Measurements from ENCODE around the gene DIRAS1. TPM values are rescaled to one million over a fixed set of nuclear protein-coding genes. Genes with fewer than 3 reads are reported as not detected.

The DIRAS1 gene
- total RNA-seq = 23.8 TPM

DNA sequence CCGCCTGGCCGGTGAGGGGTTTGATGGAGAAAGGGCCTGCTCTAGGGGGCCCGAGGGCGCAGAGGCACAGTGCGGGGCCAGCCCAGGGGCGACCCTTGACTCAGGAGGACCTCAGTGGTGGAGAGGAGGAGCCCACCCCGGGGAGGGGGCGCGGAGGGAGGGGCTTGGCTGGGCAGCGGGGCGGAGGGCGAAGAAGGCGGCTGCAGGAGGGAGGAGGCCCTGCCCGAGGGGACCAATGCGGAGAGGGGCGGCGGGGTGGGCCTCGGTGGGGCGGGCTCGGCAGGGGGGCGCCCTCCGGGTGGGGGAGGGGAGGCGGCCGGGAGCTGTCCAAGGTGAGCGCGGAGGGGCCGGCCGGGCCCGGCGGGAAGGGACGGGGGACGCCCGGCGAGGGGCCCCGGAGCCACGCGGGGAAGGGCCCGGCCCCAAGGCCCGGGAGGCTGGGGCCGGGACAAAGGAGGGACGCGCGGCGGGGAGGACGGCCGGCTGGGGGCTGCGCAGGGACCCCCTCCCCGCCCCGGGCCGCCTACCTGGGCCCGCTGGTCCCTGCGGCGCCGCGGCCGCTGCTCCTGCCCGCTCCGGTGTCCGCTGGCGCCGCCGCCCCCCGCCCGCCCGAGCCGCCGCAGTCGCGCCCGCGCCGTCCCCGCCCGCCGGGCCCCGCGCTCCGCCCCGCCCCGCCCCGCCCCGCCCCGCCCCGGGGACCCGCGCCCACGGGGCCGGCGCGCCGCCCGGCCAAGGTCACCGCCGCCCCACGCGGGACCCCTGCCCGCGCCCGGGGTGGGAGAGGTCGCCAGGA is at the start of gene DIRAS1:
Gene DIRAS1, minus strand, starts transcription at position 596 of the 793 bp plus-strand sequence. CDS start 3,566 bp downstream, outside the sequence.

DNA sequence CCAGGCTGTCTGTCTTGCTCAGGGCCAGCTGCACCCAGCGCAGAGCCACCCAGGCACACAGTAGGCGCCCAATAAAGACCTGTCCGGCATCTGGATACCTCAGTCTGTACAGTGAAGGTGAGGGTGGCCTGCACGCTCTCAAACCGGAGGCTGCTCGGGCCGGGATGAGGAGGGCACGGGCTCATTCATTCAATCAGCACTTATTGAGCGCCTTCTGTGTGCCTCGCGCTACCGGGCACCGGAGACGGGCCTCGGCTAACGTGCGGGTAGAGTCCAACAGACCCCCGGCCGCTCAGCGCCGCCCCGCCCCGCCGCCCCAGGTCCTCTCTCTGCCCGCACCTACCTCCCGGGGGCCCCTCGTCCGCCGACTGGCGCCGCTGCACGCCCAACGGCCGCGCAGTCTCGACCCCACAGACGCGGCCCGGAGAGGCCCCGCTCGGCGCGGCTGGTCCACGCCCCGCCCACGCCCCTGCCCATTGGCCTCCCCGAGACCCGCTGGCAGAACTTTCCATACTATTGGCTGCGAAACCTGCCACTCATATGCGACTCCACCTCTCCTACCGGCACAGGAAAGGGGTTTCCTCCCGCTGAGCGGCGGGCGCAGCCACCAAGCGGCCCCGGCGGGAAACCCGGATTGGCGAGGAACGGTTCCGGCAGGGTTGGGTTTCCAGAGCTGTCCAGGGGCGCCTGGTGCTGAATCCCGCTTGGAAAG is 18.6 kb upstream of the DIRAS1 start, which contains the start of gene SLC39A3:
Gene SLC39A3, minus strand, starts transcription at position 416 of the 712 bp plus-strand sequence. CDS start 2,760 bp downstream, outside the sequence.

DNA sequence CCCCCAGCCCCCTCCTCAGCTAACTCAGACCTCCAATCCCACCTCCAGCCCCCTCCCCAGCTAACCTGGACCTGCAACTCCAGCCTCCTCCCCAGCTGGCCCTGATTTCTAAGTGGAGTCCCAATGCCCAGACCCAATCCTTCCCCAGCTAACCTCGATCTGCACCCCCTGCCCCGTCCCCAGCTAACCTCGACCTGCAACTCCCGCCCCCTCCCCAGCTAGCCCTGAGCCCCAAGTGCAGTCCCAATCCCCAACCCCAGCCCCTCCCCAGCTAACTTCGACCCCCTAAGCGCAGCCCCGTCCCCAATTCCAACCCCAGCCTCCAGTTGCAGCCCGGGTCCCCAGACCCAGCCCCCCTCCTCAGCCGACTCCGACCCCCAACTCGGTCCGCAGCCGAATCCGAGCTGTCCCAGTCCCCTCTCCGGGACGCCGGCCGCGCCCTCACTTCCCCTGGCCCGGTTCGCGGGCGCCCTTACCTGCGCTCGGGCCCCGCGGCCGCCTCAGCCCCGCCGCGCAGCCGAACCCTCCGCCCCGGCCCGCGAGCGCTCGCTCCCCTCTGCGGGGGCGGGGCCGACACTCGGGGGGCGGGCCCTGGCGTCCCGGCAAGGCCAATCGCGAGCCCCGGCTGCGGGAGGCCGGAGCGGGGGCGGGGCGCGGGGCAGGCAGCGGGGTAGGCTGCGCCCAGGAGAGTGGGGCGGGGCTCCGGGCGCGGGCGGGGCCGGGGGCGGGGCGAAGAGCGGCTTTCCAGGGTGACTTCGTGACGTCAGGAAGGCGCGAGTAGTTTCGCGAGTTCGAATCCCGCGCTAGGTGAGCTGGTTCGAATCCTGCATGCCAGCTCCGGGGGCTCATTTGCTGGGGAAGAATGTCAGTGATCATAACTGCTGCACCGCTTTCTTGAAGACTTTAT is 18.7 kb downstream of the DIRAS1 start, which contains the start of gene GNG7:
Gene GNG7, minus strand, starts transcription at position 525 of the 907 bp plus-strand sequence. CDS start 182,006 bp downstream, outside the sequence.

Other genes starting within 250 kb of the DIRAS1 start
- 2.8 TPM for gene GADD45B, start 245.2 kb downstream of the DIRAS1 start, total RNA-seq
- 5.6 TPM for gene GNG7, start 18.7 kb downstream of the DIRAS1 start, total RNA-seq
- gene SLC39A3, start 18.6 kb upstream of the DIRAS1 start, total RNA-seq = 22.5 TPM
- gene SGTA, start 61.9 kb upstream of the DIRAS1 start, total RNA-seq = 40.4 TPM
- gene THOP1, start 64.1 kb upstream of the DIRAS1 start, total RNA-seq = 40.7 TPM
- gene ZNF554, start 98.5 kb upstream of the DIRAS1 start, total RNA-seq = 15.7 TPM
- gene ZNF555, start 120.1 kb upstream of the DIRAS1 start, total RNA-seq = 27.9 TPM
- gene ZNF556, start 146.0 kb upstream of the DIRAS1 start, total RNA-seq = not detected
- 4.4 TPM for gene ZNF57, start 179.6 kb upstream of the DIRAS1 start, total RNA-seq
- gene ZNF77, start 223.6 kb upstream of the DIRAS1 start, total RNA-seq = 9.7 TPM

Measured in parietal lobe (tissue), 1 donor.